GM12872 (cell line): Measurements from ENCODE around the gene RPL10A.

Experiments used
- CTCF ChIP-seq: IDR thresholded peaks from 3 replicates; pipeline ENCODE4 v1.5.1; 2011; ENCODE audit warnings: low read depth, mild to moderate bottlenecking, low read length, moderate library complexity; ENCODE audit not compliant: insufficient read depth

RPL10A gene

DNA sequence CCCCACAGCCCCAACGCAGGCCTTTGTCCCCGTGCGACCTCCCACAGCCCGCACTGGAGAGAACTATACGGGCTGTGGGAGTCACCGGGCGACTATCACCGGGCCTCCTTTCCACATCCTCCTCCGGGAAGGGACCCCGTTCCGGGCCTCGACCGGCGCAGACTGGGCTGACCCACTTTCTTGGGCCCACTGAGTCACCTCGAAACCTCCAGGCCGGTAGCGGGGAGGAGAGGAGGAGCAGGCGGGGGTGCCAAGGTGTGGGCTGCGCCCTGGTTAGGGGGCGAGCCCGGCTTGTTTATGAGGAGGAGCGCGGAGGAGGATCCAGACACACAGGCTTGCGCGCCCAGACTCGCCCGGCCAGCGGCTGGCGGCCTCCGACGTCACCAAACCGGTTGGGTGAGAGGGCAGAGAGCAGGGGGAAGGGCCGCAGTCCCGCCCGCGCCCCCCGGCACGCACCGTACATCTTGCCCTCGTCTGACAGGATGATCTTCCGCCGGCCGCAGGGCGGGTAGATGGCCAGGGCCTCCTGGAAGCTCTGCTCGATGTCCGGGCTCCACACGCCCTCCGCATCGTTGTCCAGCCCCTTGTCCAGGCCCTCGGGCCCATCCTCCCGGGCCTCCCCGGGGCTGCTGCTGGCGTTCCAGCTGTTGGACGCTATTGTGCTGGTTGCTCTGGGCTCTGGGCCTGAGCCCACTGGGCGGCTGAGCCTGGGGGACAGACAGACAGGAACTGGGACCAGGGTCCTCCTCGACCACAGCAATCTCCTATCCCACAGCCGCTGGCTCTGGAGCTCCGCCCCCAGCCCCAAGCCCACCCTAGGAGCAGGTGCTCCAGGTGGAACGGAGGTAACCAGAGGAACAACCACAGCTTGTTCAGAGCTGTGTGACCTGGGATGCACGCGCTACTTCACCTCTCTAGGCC, 18.1 kb downstream of the RPL10A start:
- no peak for TF ChIP-seq CTCF

DNA sequence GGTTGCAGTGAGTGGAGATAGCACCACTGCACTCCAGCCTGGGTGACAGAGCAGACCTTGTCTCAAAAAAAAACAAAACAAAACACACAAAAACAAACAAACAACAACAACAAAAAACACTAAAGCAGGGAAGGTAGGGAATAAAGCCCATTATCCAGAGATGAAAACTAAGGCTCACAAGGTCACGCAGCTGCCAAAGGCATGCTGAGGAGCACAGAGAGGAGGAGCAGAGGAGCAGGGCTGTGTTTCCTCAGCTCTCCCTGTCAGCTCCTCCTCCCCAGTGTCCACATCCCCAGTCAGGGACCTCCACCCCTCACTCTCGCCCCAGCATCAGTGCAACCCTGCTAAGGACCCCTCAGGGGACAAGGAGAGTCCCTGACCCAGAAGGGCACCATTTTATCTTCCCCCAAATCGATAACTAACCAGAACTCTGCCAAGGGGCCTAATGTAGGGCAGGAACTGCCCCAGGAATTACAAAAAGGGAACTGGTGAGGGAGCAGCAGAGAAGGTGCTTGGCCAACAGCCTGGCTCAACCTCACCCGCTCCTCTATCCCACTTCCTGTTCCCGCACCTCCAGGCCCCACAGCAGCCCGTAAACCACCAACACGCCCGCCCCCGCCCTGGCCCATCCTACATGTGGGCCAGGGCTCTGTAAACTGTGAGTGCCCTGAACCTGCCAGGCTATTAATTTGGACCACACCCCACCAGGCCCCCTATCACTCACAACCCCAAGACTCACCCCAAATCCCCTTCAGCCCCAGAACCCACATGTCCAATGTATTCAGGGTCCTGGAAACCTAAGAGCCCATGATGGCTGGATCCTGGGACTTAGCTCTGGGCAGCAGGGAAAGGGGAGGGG, 19.7 kb downstream of the RPL10A start:
- TF ChIP-seq CTCF = no peak

DNA sequence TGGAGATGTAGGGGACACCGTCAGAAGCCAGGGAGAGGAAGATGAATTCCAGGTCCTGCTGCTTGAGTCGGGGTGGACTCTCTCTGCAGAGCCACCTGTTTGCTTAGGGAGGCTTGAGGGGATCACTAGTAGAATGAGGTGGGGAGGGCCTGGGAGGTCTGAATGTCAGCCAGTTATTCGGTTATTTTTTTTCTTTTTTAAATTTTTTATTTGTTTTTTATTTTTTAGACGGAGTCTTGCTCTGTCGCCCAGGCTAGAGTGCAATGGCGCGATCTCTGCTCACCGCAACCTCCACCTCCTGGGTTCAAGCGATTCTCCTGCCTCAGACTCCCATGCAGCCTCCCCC, 20.3 kb downstream of the RPL10A start:
- no peak for TF ChIP-seq CTCF

- TF ChIP-seq CTCF = no peak
These were observed 20.9 kb downstream of the RPL10A start for GRCh38 chr6:35489066-35489465.

GRCh38 chr6:35489995-35490791, 22.0 kb downstream of the RPL10A start:
- TF ChIP-seq CTCF = no peak

DNA sequence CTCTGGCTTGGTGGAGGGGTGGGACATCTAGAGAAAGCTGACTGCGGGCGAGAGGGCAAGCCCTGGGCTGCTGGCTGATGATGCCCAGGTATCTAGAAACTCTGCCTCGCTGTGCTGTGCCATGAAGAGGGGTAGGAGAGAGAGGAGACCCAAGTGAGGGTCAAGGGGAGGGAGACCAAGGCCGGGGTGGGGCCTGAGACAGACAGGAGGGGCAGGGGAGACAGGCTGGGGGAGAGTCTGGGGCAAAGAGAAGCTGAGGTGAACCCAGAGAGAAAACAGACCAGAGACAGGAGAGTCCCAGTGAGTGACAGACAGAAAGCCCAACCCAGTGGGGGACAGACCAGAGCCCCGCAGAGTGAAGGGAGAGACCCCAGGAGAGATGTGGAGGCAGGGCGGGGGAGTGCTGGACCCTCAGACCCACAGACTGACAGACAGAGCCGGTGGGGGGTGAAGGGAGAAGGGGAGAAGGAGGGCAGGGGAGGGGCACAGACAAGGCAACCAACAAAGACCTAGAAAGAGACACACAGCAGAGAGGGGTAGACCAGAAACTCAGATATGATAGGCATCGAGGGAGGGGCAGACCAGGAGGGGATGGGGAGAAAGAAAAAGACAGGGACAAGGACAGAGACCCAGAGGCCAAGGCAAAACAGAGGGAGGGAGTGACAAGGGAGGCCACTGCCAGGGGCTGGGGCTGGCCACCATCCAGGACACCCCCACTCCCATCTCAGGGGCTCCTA, 22.8 kb downstream of the RPL10A start:
- no peak for TF ChIP-seq CTCF
